Measurements from ENCODE around the gene TMPRSS4. TPM values are rescaled to one million over a fixed set of nuclear protein-coding genes. Genes with fewer than 3 reads are reported as not detected.

The TMPRSS4 gene
- total RNA-seq, 4 donors from 2014 or later, result 224 to 423 (median 248) TPM

- intact Hi-C loops (cut with DNase I; ENCODE audit: low total_unique reads) (no loop called here), in situ Hi-C loops (cut with MboI; ENCODE audit: low pct_ligation_motif_present in 1 of 4, low pct_unique_long_range_greater_than_20kb in 1 of 4, low sequenced_read_pairs in 3 of 4) (no loop called here)
- 56% methylated on average over 3 of the region's 3 CpGs; no CpG with 5 or more reads in 1 of the 2 donors for WGBS, 2 donors (ENCODE audit: low coverage in 1 of 2)
- H3K4me3 ChIP-seq, result no peak overlapping the region
- no peak for DNase-seq
- H3K27me3 ChIP-seq, result peaks cover 20% of the 10 kb centered on the region
- no peaks in the 10 kb centered on the region for H3K36me3 ChIP-seq
- TF ChIP-seq POLR2AphosphoS5 (IDR thresholded peaks at IDR 0.05) (no peak), EP300 (IDR thresholded peaks at IDR 0.05; ENCODE audit: low read depth) (no peak), POLR2A (IDR thresholded peaks at IDR 0.05) (no peak)
- TF ChIP-seq, protein P1, sequence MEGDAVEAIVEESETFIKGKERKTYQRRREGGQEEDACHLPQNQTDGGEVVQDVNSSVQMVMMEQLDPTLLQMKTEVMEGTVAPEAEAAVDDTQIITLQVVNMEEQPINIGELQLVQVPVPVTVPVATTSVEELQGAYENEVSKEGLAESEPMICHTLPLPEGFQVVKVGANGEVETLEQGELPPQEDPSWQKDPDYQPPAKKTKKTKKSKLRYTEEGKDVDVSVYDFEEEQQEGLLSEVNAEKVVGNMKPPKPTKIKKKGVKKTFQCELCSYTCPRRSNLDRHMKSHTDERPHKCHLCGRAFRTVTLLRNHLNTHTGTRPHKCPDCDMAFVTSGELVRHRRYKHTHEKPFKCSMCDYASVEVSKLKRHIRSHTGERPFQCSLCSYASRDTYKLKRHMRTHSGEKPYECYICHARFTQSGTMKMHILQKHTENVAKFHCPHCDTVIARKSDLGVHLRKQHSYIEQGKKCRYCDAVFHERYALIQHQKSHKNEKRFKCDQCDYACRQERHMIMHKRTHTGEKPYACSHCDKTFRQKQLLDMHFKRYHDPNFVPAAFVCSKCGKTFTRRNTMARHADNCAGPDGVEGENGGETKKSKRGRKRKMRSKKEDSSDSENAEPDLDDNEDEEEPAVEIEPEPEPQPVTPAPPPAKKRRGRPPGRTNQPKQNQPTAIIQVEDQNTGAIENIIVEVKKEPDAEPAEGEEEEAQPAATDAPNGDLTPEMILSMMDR (IDR thresholded peaks at IDR 0.05), result no peak
- no peaks in the 10 kb centered on the region for H3K9me3 ChIP-seq
- H3K4me1 ChIP-seq, result peaks cover 0 to 5% (median 0%) of the 10 kb centered on the region in 4 donors
- no peak overlapping the region for H3K27ac ChIP-seq
Measured at GRCh38 chr11:118168751-118169150, 91.9 kb downstream of the TMPRSS4 start.

DNA sequence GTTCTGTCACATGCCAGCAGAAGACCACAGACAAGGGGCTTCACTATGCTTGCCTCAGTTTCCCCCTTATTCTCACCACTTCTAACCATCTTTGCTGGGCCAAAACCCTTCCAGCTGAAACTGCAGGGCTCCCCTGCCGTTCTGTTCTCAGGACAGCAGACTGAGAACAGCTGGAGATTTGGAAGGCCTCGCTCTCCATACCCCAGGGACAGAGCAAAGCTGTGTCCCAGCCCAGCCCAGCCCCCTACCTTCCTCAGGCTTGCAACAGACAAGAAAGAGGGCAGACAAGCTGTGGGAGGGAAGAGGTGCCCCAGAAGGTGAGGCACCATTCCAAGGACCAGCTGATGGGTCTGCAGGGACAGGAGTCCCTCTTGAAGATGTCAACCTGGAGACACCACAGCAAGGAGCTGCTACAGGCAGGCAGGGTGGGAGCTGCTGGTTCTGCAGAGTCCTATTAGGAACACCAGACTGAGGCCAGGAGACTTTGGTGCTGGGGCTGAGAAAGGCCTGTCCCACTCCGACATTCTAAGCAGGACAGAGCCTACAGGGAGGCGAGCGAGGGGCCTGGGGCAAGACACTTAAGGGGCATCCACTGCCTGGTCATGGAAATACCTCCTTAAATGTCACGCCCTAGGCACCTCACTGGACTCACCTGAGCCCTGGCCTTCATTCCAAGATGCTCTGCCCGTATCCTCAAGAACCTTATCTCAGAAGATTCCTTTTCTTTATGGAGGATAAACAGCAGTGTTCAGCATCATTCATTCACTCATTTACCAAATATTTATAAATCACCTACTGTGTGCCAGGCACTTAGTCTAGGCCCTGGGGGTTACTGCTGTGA, 92.6 kb downstream of the TMPRSS4 start:
- Histone ChIP-seq H3K27ac (no peak overlapping the region), H3K36me3 (no peaks in the 10 kb centered on the region), H3K27me3 (peaks cover 20% of the 10 kb centered on the region), H3K4me3 (no peak overlapping the region), H3K4me1 (peaks cover 0 to 5% (median 0%) of the 10 kb centered on the region in 4 donors), H3K9me3 (no peaks in the 10 kb centered on the region)
- in situ Hi-C loops (cut with MboI; ENCODE audit: low pct_ligation_motif_present in 1 of 4, low pct_unique_long_range_greater_than_20kb in 1 of 4, low sequenced_read_pairs in 3 of 4) (no loop called here), intact Hi-C loops (cut with DNase I; ENCODE audit: low total_unique reads) (loop anchor here (2.0 kb wide), 1 partner anchor 25 kb away; no protein-coding TSS in a partner anchor)
- TF ChIP-seq, protein P1 (IDR thresholded peaks at IDR 0.05), result no peak
- DNase-seq, result no peak
- WGBS, 2 donors (ENCODE audit: low coverage in 1 of 2), result 81 to 100% methylated on average over 1 to 7 of the region's 7 CpGs

DNA sequence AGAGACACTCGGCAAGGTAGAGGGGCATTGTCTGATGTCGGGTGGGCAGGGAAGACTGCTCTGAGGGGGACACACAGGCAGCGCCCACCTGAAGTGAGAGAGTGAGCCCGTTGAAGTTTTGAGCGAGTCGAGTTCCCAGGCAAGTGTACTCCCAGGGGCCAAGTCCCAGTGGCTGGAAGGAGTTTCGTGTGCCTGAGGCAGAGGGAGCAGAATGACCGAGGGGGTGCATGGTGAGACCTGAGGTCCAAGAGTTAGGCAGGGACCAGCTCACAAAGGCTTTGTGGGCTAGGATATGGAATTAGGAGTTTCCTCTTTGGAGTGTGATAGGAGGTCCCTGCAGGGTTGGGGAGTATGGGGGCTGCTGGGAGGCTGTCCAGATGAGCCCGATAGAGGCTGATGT, 93.4 kb downstream of the TMPRSS4 start:
- Histone ChIP-seq H3K27ac (no peak overlapping the region), H3K27me3 (peaks cover 20% of the 10 kb centered on the region)
- in situ Hi-C loops (cut with MboI; ENCODE audit: low pct_ligation_motif_present in 1 of 4, low pct_unique_long_range_greater_than_20kb in 1 of 4, low sequenced_read_pairs in 3 of 4), result no loop called here

DNA sequence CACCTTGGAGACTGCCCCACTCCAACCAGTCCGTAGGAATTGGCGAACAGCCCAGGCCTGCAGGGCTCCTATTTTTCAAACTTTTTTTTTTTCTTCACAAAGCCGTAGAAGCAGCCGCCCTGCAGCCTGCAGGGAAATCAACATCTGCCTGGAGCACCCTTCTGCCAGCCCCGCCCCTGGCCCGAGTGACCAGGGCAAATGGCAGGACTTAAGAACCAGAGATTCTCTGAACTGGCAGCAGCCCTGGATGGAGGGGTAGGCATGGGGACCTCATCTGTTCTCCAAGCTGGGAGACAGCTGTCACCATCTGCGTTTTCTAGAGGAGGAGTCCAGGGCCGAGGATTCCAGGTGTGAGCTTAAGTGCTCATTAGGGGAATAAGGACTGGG, 94.0 kb downstream of the TMPRSS4 start:
- DNase-seq, result no peak
- 54 to 100% methylated on average over 1 to 8 of the region's 8 CpGs for WGBS, 2 donors (ENCODE audit: low coverage in 1 of 2)
- H3K27me3 ChIP-seq, result peaks cover 23% of the 10 kb centered on the region

More for the DNA sequence above, 93.4 kb downstream of the TMPRSS4 start:
- WGBS, 2 donors (ENCODE audit: low coverage in 1 of 2), result 84% methylated on average over 9 of the region's 9 CpGs; no CpG with 5 or more reads in 1 of the 2 donors
- intact Hi-C loops (cut with DNase I; ENCODE audit: low total_unique reads), result loop anchor here (2.0 kb wide), 1 partner anchor 25 kb away; no protein-coding TSS in a partner anchor
- DNase-seq, result no peak
- Histone ChIP-seq H3K4me1 (peaks cover 0 to 5% (median 0%) of the 10 kb centered on the region in 4 donors), H3K9me3 (no peaks in the 10 kb centered on the region), H3K4me3 (no peak overlapping the region), H3K36me3 (no peaks in the 10 kb centered on the region)
- TF ChIP-seq EP300 (IDR thresholded peaks at IDR 0.05; ENCODE audit: low read depth), result no peak
- TF ChIP-seq POLR2A (IDR thresholded peaks at IDR 0.05), result no peak
- no peak for TF ChIP-seq POLR2AphosphoS5 (IDR thresholded peaks at IDR 0.05)
- TF ChIP-seq, protein P1 (IDR thresholded peaks at IDR 0.05), result no peak

More for the DNA sequence above, 94.0 kb downstream of the TMPRSS4 start:
- in situ Hi-C loops (cut with MboI; ENCODE audit: low pct_ligation_motif_present in 1 of 4, low pct_unique_long_range_greater_than_20kb in 1 of 4, low sequenced_read_pairs in 3 of 4), result no loop called here
- Histone ChIP-seq H3K4me1 (peaks cover 0 to 5% (median 2%) of the 10 kb centered on the region in 4 donors), H3K36me3 (no peaks in the 10 kb centered on the region), H3K9me3 (no peaks in the 10 kb centered on the region), H3K4me3 (no peak overlapping the region), H3K27ac (no peak overlapping the region)
- intact Hi-C loops (cut with DNase I; ENCODE audit: low total_unique reads), result loop anchor here (2.0 kb wide), 1 partner anchor 26 kb away; no protein-coding TSS in a partner anchor
- TF ChIP-seq POLR2A (IDR thresholded peaks at IDR 0.05) (no peak), POLR2AphosphoS5 (IDR thresholded peaks at IDR 0.05) (no peak), EP300 (IDR thresholded peaks at IDR 0.05; ENCODE audit: low read depth) (no peak)
- TF ChIP-seq, protein P1 (IDR thresholded peaks at IDR 0.05), result no peak

Other genes starting within 250 kb of the TMPRSS4 start
- gene FXYD6, start 200.4 kb upstream of the TMPRSS4 start, total RNA-seq, result 10 to 100 TPM; 29.2 to 62.5 (median 46.0) TPM
- under 1 TPM in 2 of 4 donors, not detected in 2; 0.27 to 0.79 TPM for gene TMPRSS13, start 147.7 kb upstream of the TMPRSS4 start, total RNA-seq
- 10 to 100 TPM in 3 of 4 donors, 1 to 10 TPM in 1; 2.8 to 25.4 (median 18.4) TPM for gene IL10RA, start 90.7 kb upstream of the TMPRSS4 start, total RNA-seq
- not detected for gene SMIM35, start 9.9 kb downstream of the TMPRSS4 start, total RNA-seq
- 1 to 10 TPM in 1 of 4 donors, under 1 TPM in 2, not detected in 1; 0.41 to 1.1 (median 0.75) TPM for gene SCN4B, start 75.7 kb downstream of the TMPRSS4 start, total RNA-seq
- gene SCN2B, start 99.6 kb downstream of the TMPRSS4 start, total RNA-seq, result under 1 TPM in 2 of 4 donors, not detected in 2; 0.14 to 0.37 TPM
- gene JAML, start 147.9 kb downstream of the TMPRSS4 start, total RNA-seq, result 10 to 100 TPM in 2 of 4 donors, 1 to 10 TPM in 2; 3.2 to 15.1 (median 8.0) TPM
- 10 to 100 TPM in 2 of 4 donors, 1 to 10 TPM in 2; 2.4 to 15.2 (median 8.2) TPM for gene MPZL3, start 175.3 kb downstream of the TMPRSS4 start, total RNA-seq
- gene MPZL2, start 187.2 kb downstream of the TMPRSS4 start, total RNA-seq, result 10 to 100 TPM; 59.5 to 86.5 (median 75.0) TPM
- 1 to 10 TPM in 3 of 4 donors, under 1 TPM in 1; 0.80 to 7.1 (median 5.3) TPM for gene CD3E, start 227.7 kb downstream of the TMPRSS4 start, total RNA-seq